ENCODE measurements around the gene RAB30. TPM values are rescaled to one million over a fixed set of nuclear protein-coding genes. Genes with fewer than 3 reads are reported as not detected.

RAB30 gene
- total RNA-seq, 1 experiment from 2014 or later = 15.0 TPM

DNA sequence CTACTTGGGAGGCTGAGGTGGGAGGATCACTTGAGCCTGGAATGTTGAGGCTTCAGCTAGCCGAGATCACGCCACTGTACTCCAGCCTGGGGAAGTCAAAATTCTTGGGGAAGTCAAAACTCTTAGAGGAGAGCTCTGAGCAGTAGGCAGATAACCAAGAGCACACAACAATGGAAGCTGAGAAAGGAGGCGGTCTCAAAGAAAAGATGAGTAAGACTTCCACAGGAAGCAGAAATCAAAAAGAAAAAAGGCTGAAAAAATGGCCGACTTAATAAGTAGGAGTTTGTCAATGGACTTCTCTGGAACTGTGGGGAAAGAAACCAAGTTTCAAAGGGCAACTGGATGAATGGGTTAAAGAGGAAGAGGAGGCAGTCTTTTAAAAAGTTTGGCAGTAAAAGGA lies 32.1 kb downstream of the RAB30 start:
- CTCF ChIA-PET = no interaction called here
- Histone ChIP-seq H3K27me3 (replicated peaks; ENCODE audit: insufficient read depth, low read depth, low read length, poor library complexity) (no peaks in the 10 kb centered on the region), H3K36me3 (ENCODE audit: insufficient read depth, low read length, poor library complexity, severe bottlenecking) (no peaks in the 10 kb centered on the region), H3K9me3 (ENCODE audit: low read depth, low read length, poor library complexity, severe bottlenecking) (no peaks in the 10 kb centered on the region), H3K4me1 (ENCODE audit: insufficient read depth, low read length, poor library complexity, severe bottlenecking) (peaks cover 14% of the 10 kb centered on the region), H3K4me3 (ENCODE audit: low read depth, low read length, poor library complexity, severe bottlenecking) (no peak overlapping the region), H3K27ac (ENCODE audit: low read depth, low read length, poor library complexity, severe bottlenecking) (no peak overlapping the region)
- BruUV-seq (replicated peaks) = no TSS peak
- intact Hi-C loops (cut with micrococcal nuclease; ENCODE audit: unreplicated experiment) = no loop called here
- no peak for TF ChIP-seq EZH2 (IDR thresholded peaks at IDR 0.05; ENCODE audit: borderline replicate concordance, low read depth, low read length, poor library complexity, severe bottlenecking)
- TF ChIP-seq, protein P1, sequence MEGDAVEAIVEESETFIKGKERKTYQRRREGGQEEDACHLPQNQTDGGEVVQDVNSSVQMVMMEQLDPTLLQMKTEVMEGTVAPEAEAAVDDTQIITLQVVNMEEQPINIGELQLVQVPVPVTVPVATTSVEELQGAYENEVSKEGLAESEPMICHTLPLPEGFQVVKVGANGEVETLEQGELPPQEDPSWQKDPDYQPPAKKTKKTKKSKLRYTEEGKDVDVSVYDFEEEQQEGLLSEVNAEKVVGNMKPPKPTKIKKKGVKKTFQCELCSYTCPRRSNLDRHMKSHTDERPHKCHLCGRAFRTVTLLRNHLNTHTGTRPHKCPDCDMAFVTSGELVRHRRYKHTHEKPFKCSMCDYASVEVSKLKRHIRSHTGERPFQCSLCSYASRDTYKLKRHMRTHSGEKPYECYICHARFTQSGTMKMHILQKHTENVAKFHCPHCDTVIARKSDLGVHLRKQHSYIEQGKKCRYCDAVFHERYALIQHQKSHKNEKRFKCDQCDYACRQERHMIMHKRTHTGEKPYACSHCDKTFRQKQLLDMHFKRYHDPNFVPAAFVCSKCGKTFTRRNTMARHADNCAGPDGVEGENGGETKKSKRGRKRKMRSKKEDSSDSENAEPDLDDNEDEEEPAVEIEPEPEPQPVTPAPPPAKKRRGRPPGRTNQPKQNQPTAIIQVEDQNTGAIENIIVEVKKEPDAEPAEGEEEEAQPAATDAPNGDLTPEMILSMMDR (conservative IDR thresholded peaks at IDR 0.05; ENCODE audit: low read depth, low read length) = no peak
- POLR2A ChIA-PET (ENCODE audit: low non-redundant PET) = no interaction called here
- no peak for DNase-seq (ENCODE audit: low spot score)

DNA sequence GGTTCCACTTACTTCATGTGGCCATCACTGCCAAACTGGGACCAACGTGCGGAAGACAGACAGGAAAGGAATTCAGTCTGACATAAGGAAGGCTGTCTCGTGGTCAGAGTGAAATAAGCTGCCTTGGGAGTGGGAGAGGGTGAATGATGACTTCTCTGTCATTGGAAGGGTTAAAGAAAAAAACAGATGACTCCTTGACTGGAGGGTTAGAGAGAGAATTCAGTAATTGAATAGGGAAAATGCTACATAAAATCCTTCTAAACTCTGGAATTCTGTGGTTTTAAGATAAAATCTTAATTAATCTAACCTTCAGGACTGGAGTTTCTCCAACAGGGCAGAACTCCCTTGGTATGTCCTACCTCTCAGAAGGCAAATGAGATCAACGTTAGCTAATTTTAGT lies 33.8 kb downstream of the RAB30 start:
- H3K9me3 ChIP-seq (ENCODE audit: low read depth, low read length, poor library complexity, severe bottlenecking) = no peaks in the 10 kb centered on the region
- no peaks in the 10 kb centered on the region for H3K27me3 ChIP-seq (replicated peaks; ENCODE audit: insufficient read depth, low read depth, low read length, poor library complexity)
- TF ChIP-seq, protein P1 (conservative IDR thresholded peaks at IDR 0.05; ENCODE audit: low read depth, low read length) = no peak
- no peak for TF ChIP-seq EZH2 (IDR thresholded peaks at IDR 0.05; ENCODE audit: borderline replicate concordance, low read depth, low read length, poor library complexity, severe bottlenecking)
- intact Hi-C loops (cut with micrococcal nuclease; ENCODE audit: unreplicated experiment) = no loop called here
- BruUV-seq (replicated peaks) = no TSS peak
- peaks cover 31% of the 10 kb centered on the region for H3K4me1 ChIP-seq (ENCODE audit: insufficient read depth, low read length, poor library complexity, severe bottlenecking)
- CTCF ChIA-PET = no interaction called here
- H3K27ac ChIP-seq (ENCODE audit: low read depth, low read length, poor library complexity, severe bottlenecking) = no peak overlapping the region
- H3K4me3 ChIP-seq (ENCODE audit: low read depth, low read length, poor library complexity, severe bottlenecking) = no peak overlapping the region
- H3K36me3 ChIP-seq (ENCODE audit: insufficient read depth, low read length, poor library complexity, severe bottlenecking) = no peaks in the 10 kb centered on the region
- no peak for DNase-seq (ENCODE audit: low spot score)
- POLR2A ChIA-PET (ENCODE audit: low non-redundant PET) = no interaction called here

DNA sequence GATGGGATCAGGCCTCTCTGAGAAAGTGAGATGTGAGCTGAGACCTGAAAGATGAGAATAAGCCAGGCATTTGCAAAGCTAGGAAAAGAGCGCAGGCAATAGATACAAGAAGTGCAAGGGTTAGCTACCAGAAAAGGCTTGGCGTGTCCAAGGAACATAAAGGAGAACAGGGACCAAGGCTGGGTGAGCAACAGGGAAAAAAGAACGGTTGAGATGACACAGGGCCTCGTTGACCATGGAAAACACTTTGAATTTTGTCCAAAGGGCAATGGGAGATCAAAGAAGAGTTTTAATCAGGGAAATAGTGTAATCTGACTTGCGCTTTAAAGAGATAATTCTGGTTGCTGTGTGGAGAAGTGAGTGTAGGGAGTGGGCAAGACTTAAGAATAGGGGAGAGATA lies 35.0 kb downstream of the RAB30 start:
- intact Hi-C loops (cut with micrococcal nuclease; ENCODE audit: unreplicated experiment) = no loop called here
- no peak for DNase-seq (ENCODE audit: low spot score)
- ChIA-PET CTCF (no interaction called here), POLR2A (ENCODE audit: low non-redundant PET) (no interaction called here)
- Histone ChIP-seq H3K27me3 (replicated peaks; ENCODE audit: insufficient read depth, low read depth, low read length, poor library complexity) (no peaks in the 10 kb centered on the region), H3K4me3 (ENCODE audit: low read depth, low read length, poor library complexity, severe bottlenecking) (no peak overlapping the region), H3K9me3 (ENCODE audit: low read depth, low read length, poor library complexity, severe bottlenecking) (no peaks in the 10 kb centered on the region), H3K27ac (ENCODE audit: low read depth, low read length, poor library complexity, severe bottlenecking) (no peak overlapping the region), H3K36me3 (ENCODE audit: insufficient read depth, low read length, poor library complexity, severe bottlenecking) (no peaks in the 10 kb centered on the region), H3K4me1 (ENCODE audit: insufficient read depth, low read length, poor library complexity, severe bottlenecking) (peaks cover 32% of the 10 kb centered on the region)
- BruUV-seq (replicated peaks) = no TSS peak
- TF ChIP-seq EZH2 (IDR thresholded peaks at IDR 0.05; ENCODE audit: borderline replicate concordance, low read depth, low read length, poor library complexity, severe bottlenecking) = no peak
- TF ChIP-seq, protein P1 (conservative IDR thresholded peaks at IDR 0.05; ENCODE audit: low read depth, low read length) = no peak

All from A673 (cell line).